WERI-Rb-1 (cell line): ENCODE results near the gene EDEM1.

ENCODE experiments used
- DNase-seq: peaks from one replicate; pipeline ENCODE4 v3.0.0-alpha.2; 2020
- H3K27ac ChIP-seq: fragments of 250-450 bp; sonication (Bioruptor Pico); 2 replicates; pipeline ENCODE4 v1.5.1; 2020; ENCODE audit warnings: mild to moderate bottlenecking, moderate library complexity
- H3K27me3 ChIP-seq: fragments of 250-450 bp; sonication (Bioruptor Pico); 2 replicates; pipeline ENCODE4 v1.5.1; 2021; ENCODE audit warnings: mild to moderate bottlenecking, low read depth, moderate library complexity; ENCODE audit not compliant: insufficient read depth, severe bottlenecking
- H3K36me3 ChIP-seq: fragments of 250-450 bp; sonication (Bioruptor Pico); 2 replicates; pipeline ENCODE4 v1.5.1; 2020; ENCODE audit warnings: mild to moderate bottlenecking, moderate library complexity
- H3K4me3 ChIP-seq: 2 replicates; pipeline ENCODE4 v1.5.1; 2011; ENCODE audit warnings: low read depth, mild to moderate bottlenecking, control low read depth, low read length
- H3K9me3 ChIP-seq: fragments of 250-450 bp; sonication (Bioruptor Pico); 2 replicates; pipeline ENCODE4 v1.5.1; 2021; ENCODE audit warnings: mild to moderate bottlenecking, moderate library complexity; ENCODE audit not compliant: severe bottlenecking
- TF ChIP-seq, protein P1 (sequence below): IDR thresholded peaks from 2 replicates; pipeline ENCODE4 v1.5.1; 2011; ENCODE audit warnings: low read depth, mild to moderate bottlenecking, control low read depth, inconsistent platforms, low read length

Gene EDEM1

DNA sequence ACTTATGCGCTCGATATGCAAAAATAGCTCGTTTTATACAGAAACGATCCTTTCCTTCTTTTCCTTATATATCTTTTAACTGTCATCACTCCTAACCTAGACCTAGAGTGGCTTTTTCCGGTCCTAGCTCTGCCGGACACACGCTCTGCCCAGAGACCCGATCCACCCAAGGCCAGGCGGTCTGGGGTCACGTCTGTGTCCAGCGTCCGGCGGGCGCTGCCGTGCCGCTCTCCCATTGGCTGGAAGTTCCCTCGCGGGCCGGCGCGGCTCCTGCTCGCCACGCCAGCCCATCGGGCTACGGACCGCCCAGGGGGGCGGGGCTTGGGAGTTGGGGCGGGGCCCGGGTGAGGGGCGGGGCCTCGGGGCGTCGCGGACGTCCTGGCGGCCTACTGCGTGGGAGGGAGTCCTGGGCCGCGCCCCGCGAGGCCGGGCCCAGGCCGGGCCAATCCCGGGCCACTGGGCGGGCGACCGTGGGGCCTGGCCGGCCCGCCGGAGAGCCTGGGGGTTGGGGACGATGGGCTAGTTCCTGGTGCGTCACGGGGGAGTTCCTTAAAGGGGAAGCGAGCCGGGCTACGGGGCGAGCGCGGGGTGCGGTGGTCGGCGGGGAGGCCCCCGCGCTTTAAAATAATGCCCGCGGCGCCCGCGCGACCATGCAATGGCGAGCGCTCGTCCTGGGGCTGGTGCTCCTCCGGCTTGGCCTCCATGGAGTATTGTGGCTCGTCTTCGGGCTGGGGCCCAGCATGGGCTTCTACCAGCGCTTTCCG, at the start of gene EDEM1:
TSS of gene EDEM1 (plus strand) at position 552 of the 764 bp plus-strand sequence. CDS start at position 651, 99 bp downstream.
- H3K36me3 ChIP-seq, result peaks cover 4% of the 10 kb centered on the region; the same call in 1 of the 2 replicates
- no peaks in the 10 kb centered on the region for H3K27me3 ChIP-seq
- TF ChIP-seq, protein P1, sequence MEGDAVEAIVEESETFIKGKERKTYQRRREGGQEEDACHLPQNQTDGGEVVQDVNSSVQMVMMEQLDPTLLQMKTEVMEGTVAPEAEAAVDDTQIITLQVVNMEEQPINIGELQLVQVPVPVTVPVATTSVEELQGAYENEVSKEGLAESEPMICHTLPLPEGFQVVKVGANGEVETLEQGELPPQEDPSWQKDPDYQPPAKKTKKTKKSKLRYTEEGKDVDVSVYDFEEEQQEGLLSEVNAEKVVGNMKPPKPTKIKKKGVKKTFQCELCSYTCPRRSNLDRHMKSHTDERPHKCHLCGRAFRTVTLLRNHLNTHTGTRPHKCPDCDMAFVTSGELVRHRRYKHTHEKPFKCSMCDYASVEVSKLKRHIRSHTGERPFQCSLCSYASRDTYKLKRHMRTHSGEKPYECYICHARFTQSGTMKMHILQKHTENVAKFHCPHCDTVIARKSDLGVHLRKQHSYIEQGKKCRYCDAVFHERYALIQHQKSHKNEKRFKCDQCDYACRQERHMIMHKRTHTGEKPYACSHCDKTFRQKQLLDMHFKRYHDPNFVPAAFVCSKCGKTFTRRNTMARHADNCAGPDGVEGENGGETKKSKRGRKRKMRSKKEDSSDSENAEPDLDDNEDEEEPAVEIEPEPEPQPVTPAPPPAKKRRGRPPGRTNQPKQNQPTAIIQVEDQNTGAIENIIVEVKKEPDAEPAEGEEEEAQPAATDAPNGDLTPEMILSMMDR, result no peak
- no peaks in the 10 kb centered on the region for H3K9me3 ChIP-seq
- H3K4me3 ChIP-seq, result peak within 1 kb of the TSS; percentile 86
- DNase-seq, result peak; percentile 93
- H3K27ac ChIP-seq, result peak within 1 kb of the TSS; percentile 87

DNA sequence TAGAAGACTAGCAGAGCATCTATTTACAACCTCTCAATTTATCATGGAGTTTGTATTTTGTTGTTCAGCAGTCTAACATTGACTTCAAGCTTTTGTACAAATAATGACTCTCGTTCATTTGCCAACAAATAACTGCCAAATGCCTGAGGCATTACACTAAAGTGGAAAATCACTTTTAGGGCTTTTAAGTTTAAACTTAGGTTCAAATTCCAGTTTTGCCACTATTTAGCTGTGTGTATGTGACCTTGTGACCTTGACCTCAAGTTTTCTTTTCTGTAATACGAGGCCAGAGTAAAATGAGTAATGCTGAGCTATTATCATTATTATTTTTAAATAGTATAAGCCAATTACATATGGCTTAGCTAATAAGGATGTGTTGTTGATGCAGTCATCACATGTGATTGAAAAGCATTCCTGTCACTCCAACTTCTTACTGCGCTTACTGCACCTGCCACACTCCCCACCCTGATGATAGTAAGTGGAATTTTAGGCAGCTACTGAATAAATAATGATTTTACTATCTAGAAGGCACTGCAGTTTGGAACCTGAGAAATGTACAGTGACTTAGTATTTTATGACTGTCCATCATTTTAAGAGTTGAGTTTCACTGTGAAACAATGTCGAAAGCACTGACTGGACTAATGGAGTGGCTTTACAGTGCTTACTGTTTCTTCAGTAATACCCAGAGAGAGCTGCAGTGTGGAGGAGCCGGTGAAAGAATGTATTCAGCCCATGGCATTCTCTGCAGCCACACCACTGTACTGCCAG, 49.1 kb upstream of the EDEM1 start:
- no peak overlapping the region for H3K4me3 ChIP-seq
- no peak for DNase-seq
- no peak overlapping the region for H3K27ac ChIP-seq
- no peaks in the 10 kb centered on the region for H3K27me3 ChIP-seq
- H3K36me3 ChIP-seq, result no peaks in the 10 kb centered on the region
- TF ChIP-seq, protein P1, result no peak
- no peaks in the 10 kb centered on the region for H3K9me3 ChIP-seq

DNA sequence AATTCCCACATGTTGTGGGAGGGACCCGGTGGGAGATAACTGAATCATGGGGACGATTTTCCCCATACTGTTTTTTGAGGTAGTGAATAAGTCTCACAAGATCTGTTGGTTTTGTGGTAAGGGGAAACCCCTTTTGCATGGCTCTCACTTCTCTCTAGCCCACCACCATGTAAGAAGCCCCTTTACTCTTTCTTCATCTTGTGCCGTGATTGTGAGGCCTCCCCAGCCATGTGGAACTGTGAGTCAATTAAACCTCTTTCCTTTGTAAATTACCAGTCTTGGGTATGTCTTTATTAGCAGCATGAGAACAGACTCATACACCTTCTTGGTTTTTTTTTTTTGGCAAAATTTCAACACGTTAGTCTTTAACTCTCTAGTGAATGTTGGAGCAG, 47.3 kb upstream of the EDEM1 start:
- Histone ChIP-seq H3K9me3 (no peaks in the 10 kb centered on the region), H3K36me3 (no peaks in the 10 kb centered on the region), H3K27me3 (no peaks in the 10 kb centered on the region), H3K27ac (no peak overlapping the region), H3K4me3 (no peak overlapping the region)
- no peak for DNase-seq
- TF ChIP-seq, protein P1, result no peak

DNA sequence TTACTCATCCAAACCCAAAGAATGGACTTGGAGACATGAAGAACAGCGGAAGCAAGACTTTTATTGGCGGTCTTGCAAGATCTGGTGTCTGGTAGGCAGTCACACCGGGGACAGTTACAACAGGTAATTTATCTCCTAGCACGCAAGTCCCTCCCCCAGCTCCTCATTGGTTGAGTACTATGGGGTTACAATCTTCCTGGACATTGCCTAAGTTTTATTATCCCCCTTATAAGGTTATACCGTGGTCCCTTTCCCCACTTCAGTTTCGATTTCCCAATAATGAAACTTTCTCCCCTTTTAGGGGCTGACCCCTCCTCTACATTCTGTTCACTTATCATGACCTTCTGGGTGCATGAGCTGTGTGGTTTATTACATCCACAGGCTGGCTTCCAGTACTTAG, 46.7 kb upstream of the EDEM1 start:
- Histone ChIP-seq H3K4me3 (no peak overlapping the region), H3K27me3 (no peaks in the 10 kb centered on the region), H3K36me3 (no peaks in the 10 kb centered on the region), H3K9me3 (no peaks in the 10 kb centered on the region), H3K27ac (no peak overlapping the region)
- no peak for DNase-seq
- TF ChIP-seq, protein P1, result no peak

DNA sequence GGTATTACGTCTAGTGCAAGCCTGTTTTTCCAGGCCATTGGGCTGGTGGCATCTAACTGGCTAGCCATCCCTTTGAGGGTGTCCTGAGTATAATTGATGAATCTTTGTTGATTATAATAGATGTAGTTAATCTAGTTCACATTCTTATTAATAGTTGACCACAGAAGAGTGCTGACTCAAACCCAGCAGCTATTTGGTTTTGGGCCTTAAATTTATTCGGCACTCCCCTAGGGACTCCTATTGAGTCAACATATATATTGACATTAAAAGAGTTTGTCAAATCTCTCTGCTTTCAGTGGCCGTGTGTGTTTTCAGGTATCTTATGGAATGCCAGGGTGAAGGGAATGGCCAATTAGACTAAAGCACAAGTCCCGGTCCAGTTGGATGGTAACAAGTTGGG, 45.7 kb upstream of the EDEM1 start:
- H3K27ac ChIP-seq, result no peak overlapping the region
- H3K4me3 ChIP-seq, result no peak overlapping the region
- no peaks in the 10 kb centered on the region for H3K9me3 ChIP-seq
- H3K27me3 ChIP-seq, result no peaks in the 10 kb centered on the region
- TF ChIP-seq, protein P1, result no peak
- DNase-seq, result no peak
- H3K36me3 ChIP-seq, result no peaks in the 10 kb centered on the region
